Spleen (tissue), 11 donors: ENCODE measurements around the gene TMEM234. TPM values are rescaled to one million over a fixed set of nuclear protein-coding genes. Genes with fewer than 3 reads are reported as not detected.

Source experiments
- DNase-seq: peaks from one replicate; pipeline ENCODE4 v3.0.0-alpha.2; 2020
- H3K27ac ChIP-seq, 8 donors: fragments of 200-600 bp; sonication (generic) in 7 of 8; 1 replicate in 4 of 8; 2 replicates in 4 of 8; pipeline versions ENCODE4 v1.5.0 to v1.8.0; 2016 to 2021; ENCODE audit warnings: inconsistent platforms in 4 of 8, mild to moderate bottlenecking in 4 of 8, moderate library complexity in 1 of 8
- H3K27me3 ChIP-seq, 7 donors: fragments of 200-600 bp; sonication (generic) in 6 of 7; replicated peaks in 1 of 7; 1 replicate in 4 of 7; 2 replicates in 3 of 7; pipeline versions ENCODE4 v1.5.0 to v1.8.0; 2016 to 2021; ENCODE audit warnings: inconsistent platforms in 3 of 7, mild to moderate bottlenecking in 1 of 7
- H3K36me3 ChIP-seq, 6 donors: fragments of 200-600 bp; sonication (generic) in 5 of 6; 1 replicate in 4 of 6; 2 replicates in 2 of 6; pipeline versions ENCODE4 v1.5.0 to v1.8.0; 2016 to 2021; ENCODE audit warnings: inconsistent platforms in 2 of 6
- H3K4me1 ChIP-seq, 6 donors: fragments of 200-600 bp; sonication (generic) in 5 of 6; 1 replicate in 3 of 6; 2 replicates in 3 of 6; pipeline versions ENCODE4 v1.5.0 to v1.8.0; 2016 to 2021; ENCODE audit warnings: inconsistent platforms in 3 of 6
- H3K4me3 ChIP-seq, 8 donors: fragments of 200-600 bp; sonication (generic) in 7 of 8; 1 replicate in 4 of 8; 2 replicates in 4 of 8; pipeline versions ENCODE4 v1.5.0 to v1.8.0; 2016 to 2021; ENCODE audit warnings: inconsistent platforms in 4 of 8, mild to moderate bottlenecking in 4 of 8, moderate library complexity in 2 of 8
- H3K9me3 ChIP-seq, 8 donors: fragments of 200-600 bp; sonication (generic) in 7 of 8; 1 replicate in 4 of 8; 2 replicates in 4 of 8; pipeline versions ENCODE4 v1.5.0 to v1.8.0; 2016 to 2021; ENCODE audit warnings: inconsistent platforms in 4 of 8
- CTCF ChIP-seq, 11 experiments: fragments of 200-600 bp in 7 of 11; fragments of 450-650 bp in 4 of 11; sonication (generic) in 4 of 11; IDR thresholded peaks in 8 of 11; conservative IDR thresholded peaks in 3 of 11; 1 replicate in 7 of 11; 2 replicates in 4 of 11; pipeline versions ENCODE4 v1.4.0 to v1.8.0; 2016 to 2021; ENCODE audit warnings: antibody characterized with exemption in 11 of 11, inconsistent platforms in 4 of 11, mild to moderate bottlenecking in 1 of 11
- POLR2A ChIP-seq, 3 donors: fragments of 450-650 bp; IDR thresholded peaks; one replicate each; pipeline ENCODE4 v1.5.1; 2017; ENCODE audit warnings: antibody characterized with exemption in 3 of 3, mild to moderate bottlenecking in 1 of 3
- POLR2AphosphoS5 ChIP-seq, 3 donors: sonication (generic); formaldehyde crosslinking; IDR thresholded peaks; one replicate each; pipeline ENCODE4 v1.5.1; 2017; ENCODE audit warnings: antibody characterized with exemption in 3 of 3
- WGBS, 5 donors: extraction: QIAGEN DNeasy Blood & Tissue Kit in 3 of 5; methylation state at CpG; one replicate each; pipeline versions ENCODE4 v1.1.5 to v1.1.7; 2013 to 2018; 5-methylcytosine and 5-hydroxymethylcytosine counted together
- intact Hi-C: fragments of 100-400 bp; cut with DNase I; formaldehyde crosslinking; loops from one replicate; pipeline ENCODE4 v1.15.0; 2023; ENCODE audit warnings: low total_unique reads
- polyA plus RNA-seq, 3 donors: library from polyadenylated mRNA; stranded (reverse); fragments of 200-250 nt; gene quantifications; one replicate each; pipeline ENCODE4 v1.2.1, GENCODE V29; 2013
- small RNA-seq, 4 donors: library from RNA; depleted of rRNA; stranded (forward); fragments of <200 nt; gene quantifications; one replicate each; pipeline ENCODE3, GENCODE V24; 2016
- total RNA-seq, 7 donors: library from RNA; depleted of rRNA in 3 of 7; stranded (reverse); fragments of >200 nt in 3 of 7; fragmentation: NEBNext Ultra II Directional in 4 of 7; extraction: Animal tissue kit (Norgen Biotek cat#: 25700) in 4 of 7; gene quantifications; one replicate each; pipeline versions ENCODE4 v1.1.0 to v1.2.1, GENCODE V29; 2016 to 2021
- donor health status: healthy with polysubstance abuse.
- donor health status: DM: no; HTN: no; CAD: no; lungs with moderate emphysema.
- donor health status: DM: no; HTN: no; CAD: no.
- donor health status: Bipolar disorder and iron deficiency.
- donor health status: healthy.
- donor health status: DM: no; HTN: no; CAD: no.
- donor health status: DM: yes; HTN: yes; CAD: no.

TMEM234 gene
- total and polyA plus RNA-seq, 10 donors, result 7.7 to 30.2 (median 21.0) TPM

GRCh38 chr1:32172621-32173245, 49.4 kb downstream of the TMEM234 start:
- Histone ChIP-seq H3K27ac (no peak overlapping the region), H3K9me3 (no peaks in the 10 kb centered on the region), H3K4me3 (no peak overlapping the region), H3K27me3 (no peaks in the 10 kb centered on the region), H3K36me3 (peaks cover 0 to 78% (median 52%) of the 10 kb centered on the region in 6 donors), H3K4me1 (peaks cover 0 to 7% (median 0%) of the 10 kb centered on the region in 6 donors)
- intact Hi-C loops, result no loop called here
- 95 to 100% (median 100%) methylated on average over 1 of the region's 1 CpG for WGBS, 5 donors
- TF ChIP-seq CTCF (IDR thresholded peaks at IDR 0.05 in 8 of 11, conservative IDR thresholded peaks at IDR 0.05 in 3 of 11), result no peak
- TF ChIP-seq POLR2AphosphoS5 (IDR thresholded peaks at IDR 0.05), result no peak
- DNase-seq, result no peak

DNA sequence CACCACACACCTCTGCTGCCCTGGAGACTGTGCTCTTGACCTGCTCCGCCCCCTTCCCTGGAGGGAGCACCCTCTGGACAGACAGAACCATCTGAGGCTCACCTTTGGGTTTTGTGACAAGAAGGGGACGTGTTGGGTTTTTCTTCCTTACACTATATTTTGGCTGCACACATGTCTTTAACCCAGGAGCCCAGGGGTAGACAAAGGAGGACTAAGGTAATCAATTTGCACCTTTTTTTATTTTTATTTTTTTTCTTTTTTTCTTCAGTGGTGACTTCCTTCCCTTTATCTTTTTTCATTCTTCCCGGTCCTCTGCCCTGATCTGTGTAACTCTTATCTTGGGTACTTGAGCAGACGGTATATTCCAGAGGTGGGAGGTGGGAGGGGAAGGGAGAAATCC, 51.2 kb downstream of the TMEM234 start:
- no peak for DNase-seq
- Histone ChIP-seq H3K9me3 (no peaks in the 10 kb centered on the region), H3K4me3 (no peak overlapping the region), H3K4me1 (peaks cover 0 to 7% (median 0%) of the 10 kb centered on the region in 6 donors), H3K27ac (no peak overlapping the region), H3K27me3 (no peaks in the 10 kb centered on the region), H3K36me3 (peaks cover 4 to 95% (median 68%) of the 10 kb centered on the region in 6 donors)
- intact Hi-C loops, result no loop called here
- no peak for TF ChIP-seq POLR2A (IDR thresholded peaks at IDR 0.05)
- TF ChIP-seq CTCF (IDR thresholded peaks at IDR 0.05 in 8 of 11, conservative IDR thresholded peaks at IDR 0.05 in 3 of 11), result no peak
- 77 to 88% (median 83%) methylated on average over 4 of the region's 4 CpGs for WGBS, 5 donors

Small RNAs within 50 kb of the gene (small RNA-seq; reads per million reads assigned to genes)
- gene RF00017, result 0 reads per million in 4 donors

Other genes starting within 250 kb of the TMEM234 start
- 100 to 1,000 TPM in 3 of 7 donors, 10 to 100 TPM in 4; 69.9 to 109 (median 97.9) TPM for gene KHDRBS1, start 208.5 kb downstream of the TMEM234 start, total RNA-seq
- 10 to 100 TPM; 63.8 to 80.6 (median 74.5) TPM for gene KHDRBS1, start 208.5 kb downstream of the TMEM234 start, polyA plus RNA-seq
- 10 to 100 TPM in 5 of 7 donors, 1 to 10 TPM in 2; 6.4 to 18.6 (median 16.0) TPM for gene TMEM39B, start 149.4 kb downstream of the TMEM234 start, total RNA-seq
- 10 to 100 TPM; 10.5 to 12.0 (median 11.9) TPM for gene TMEM39B, start 149.4 kb downstream of the TMEM234 start, polyA plus RNA-seq
- 10 to 100 TPM; 37.0 to 57.1 (median 50.2) TPM for gene KPNA6, start 114.3 kb downstream of the TMEM234 start, total RNA-seq
- 1 to 10 TPM; 3.5 to 6.7 (median 4.0) TPM for gene KPNA6, start 114.3 kb downstream of the TMEM234 start, polyA plus RNA-seq
- gene TXLNA, start 42.7 kb downstream of the TMEM234 start, total RNA-seq, result 10 to 100 TPM; 39.2 to 49.3 (median 42.9) TPM
- 10 to 100 TPM in 1 of 3 donors, 1 to 10 TPM in 2; 8.7 to 24.8 (median 8.9) TPM for gene TXLNA, start 42.7 kb downstream of the TMEM234 start, polyA plus RNA-seq
- gene CCDC28B, start 21.8 kb downstream of the TMEM234 start, total RNA-seq, result 1 to 10 TPM; 3.9 to 8.2 (median 5.1) TPM
- 10 to 100 TPM; 13.1 to 22.4 (median 13.5) TPM for gene CCDC28B, start 21.8 kb downstream of the TMEM234 start, polyA plus RNA-seq
- 1 to 10 TPM; 1.2 to 2.4 (median 1.5) TPM for gene IQCC, start 16.7 kb downstream of the TMEM234 start, total RNA-seq
- gene IQCC, start 16.7 kb downstream of the TMEM234 start, polyA plus RNA-seq, result 1 to 10 TPM; 1.6 to 2.4 (median 2.1) TPM
- not detected for gene DCDC2B, start 13.3 kb downstream of the TMEM234 start, total RNA-seq
- under 1 TPM in 1 of 3 donors, not detected in 2; 0.03 TPM for gene DCDC2B, start 13.3 kb downstream of the TMEM234 start, polyA plus RNA-seq
- gene EIF3I, start 54 bp upstream of the TMEM234 start, total RNA-seq, result 100 to 1,000 TPM in 6 of 7 donors, 10 to 100 TPM in 1; 94.5 to 122 (median 104) TPM
- 100 to 1,000 TPM; 144 to 182 (median 155) TPM for gene EIF3I, start 54 bp upstream of the TMEM234 start, polyA plus RNA-seq
- 1 to 10 TPM in 5 of 7 donors, under 1 TPM in 1, not detected in 1; 0.54 to 2.3 (median 1.3) TPM for gene FAM167B, start 24.9 kb upstream of the TMEM234 start, total RNA-seq
- gene FAM167B, start 24.9 kb upstream of the TMEM234 start, polyA plus RNA-seq, result 1 to 10 TPM; 2.3 to 2.7 (median 2.7) TPM
- gene LCK, start 28.9 kb upstream of the TMEM234 start, total RNA-seq, result 10 to 100 TPM; 43.0 to 84.5 (median 58.7) TPM
- gene LCK, start 28.9 kb upstream of the TMEM234 start, polyA plus RNA-seq, result 10 to 100 TPM; 37.9 to 47.8 (median 42.8) TPM
- gene HDAC1, start 69.7 kb upstream of the TMEM234 start, total RNA-seq, result 100 to 1,000 TPM in 4 of 7 donors, 10 to 100 TPM in 3; 83.0 to 116 (median 103) TPM
- 100 to 1,000 TPM in 1 of 3 donors, 10 to 100 TPM in 2; 91.0 to 108 (median 92.6) TPM for gene HDAC1, start 69.7 kb upstream of the TMEM234 start, polyA plus RNA-seq
- gene MARCKSL1, start 113.9 kb upstream of the TMEM234 start, total RNA-seq, result 10 to 100 TPM; 25.7 to 73.8 (median 60.0) TPM
- gene MARCKSL1, start 113.9 kb upstream of the TMEM234 start, polyA plus RNA-seq, result 100 to 1,000 TPM in 1 of 3 donors, 10 to 100 TPM in 2; 73.5 to 120 (median 88.8) TPM
- 10 to 100 TPM; 10.5 to 23.5 (median 13.8) TPM for gene FAM229A, start 140.1 kb upstream of the TMEM234 start, total RNA-seq
- 10 to 100 TPM; 10.8 to 27.6 (median 26.5) TPM for gene FAM229A, start 140.1 kb upstream of the TMEM234 start, polyA plus RNA-seq
- gene TSSK3, start 140.2 kb upstream of the TMEM234 start, total RNA-seq, result 1 to 10 TPM in 6 of 7 donors, under 1 TPM in 1; 0.60 to 6.6 (median 3.9) TPM
- 1 to 10 TPM in 1 of 3 donors, under 1 TPM in 2; 0.15 to 2.9 (median 0.27) TPM for gene TSSK3, start 140.2 kb upstream of the TMEM234 start, polyA plus RNA-seq
- gene BSDC1, start 172.1 kb upstream of the TMEM234 start, total RNA-seq, result 10 to 100 TPM; 65.3 to 95.8 (median 77.0) TPM
- 10 to 100 TPM; 18.4 to 39.5 (median 20.1) TPM for gene BSDC1, start 172.1 kb upstream of the TMEM234 start, polyA plus RNA-seq
- not detected for gene ZBTB8B, start 242.7 kb upstream of the TMEM234 start, total RNA-seq
- under 1 TPM in 1 of 3 donors, not detected in 2; under 0.01 TPM for gene ZBTB8B, start 242.7 kb upstream of the TMEM234 start, polyA plus RNA-seq